GM11168 (cell line): ENCODE data around the gene BID.
"Not testable (repeated sequence)": the region's sequence is repeated elsewhere in the genome, so short reads cannot be mapped to it uniquely, and the experiment has no call there.

Source experiments
- in situ Hi-C: fragments of 300-500 bp; cut with MboI; formaldehyde crosslinking; loops from one replicate; pipeline ENCODE4 v1.12.0; 2022; ENCODE audit warnings: low sequenced_read_pairs; ENCODE audit not compliant: unreplicated experiment

BID gene

DNA sequence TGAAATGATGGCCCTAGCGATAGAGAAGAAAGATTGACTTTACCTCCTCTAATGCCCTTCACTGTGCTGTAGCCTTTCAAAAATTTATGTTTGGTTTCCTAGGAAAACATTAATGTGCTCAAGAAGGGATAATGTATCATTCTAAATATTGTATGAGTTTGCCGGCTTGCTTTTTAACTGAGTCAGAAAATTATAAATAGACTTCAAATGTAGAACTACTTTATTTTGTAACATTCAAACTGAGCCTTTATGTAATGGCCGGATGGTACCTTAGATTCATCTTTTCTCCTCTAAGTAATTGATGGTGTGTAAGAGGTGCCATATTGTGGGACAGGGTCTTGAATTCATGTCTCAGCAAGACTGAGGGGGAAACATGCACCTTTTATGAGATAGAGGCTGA is 57.7 kb downstream of the BID start:
- in situ Hi-C loops, result no loop called here

DNA sequence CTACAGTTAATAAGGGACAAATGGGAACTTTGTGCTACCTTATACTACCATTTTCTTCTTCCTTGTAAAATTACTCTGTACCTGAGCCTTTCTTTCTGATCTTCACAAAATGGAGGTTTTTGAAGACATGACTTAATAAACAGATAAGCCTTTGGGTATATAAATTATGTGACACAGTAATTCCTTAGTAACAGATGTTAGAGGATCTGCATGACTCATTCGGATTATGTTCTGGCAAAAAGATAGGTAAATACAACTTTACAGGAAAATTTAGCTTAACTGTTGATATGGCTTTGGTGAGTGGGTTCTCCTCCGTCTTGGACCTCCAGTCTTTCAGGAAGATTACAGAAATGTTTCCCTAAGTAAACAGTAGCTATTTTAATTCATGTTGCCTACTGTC is 61.8 kb downstream of the BID start:
- in situ Hi-C loops, result no loop called here

DNA sequence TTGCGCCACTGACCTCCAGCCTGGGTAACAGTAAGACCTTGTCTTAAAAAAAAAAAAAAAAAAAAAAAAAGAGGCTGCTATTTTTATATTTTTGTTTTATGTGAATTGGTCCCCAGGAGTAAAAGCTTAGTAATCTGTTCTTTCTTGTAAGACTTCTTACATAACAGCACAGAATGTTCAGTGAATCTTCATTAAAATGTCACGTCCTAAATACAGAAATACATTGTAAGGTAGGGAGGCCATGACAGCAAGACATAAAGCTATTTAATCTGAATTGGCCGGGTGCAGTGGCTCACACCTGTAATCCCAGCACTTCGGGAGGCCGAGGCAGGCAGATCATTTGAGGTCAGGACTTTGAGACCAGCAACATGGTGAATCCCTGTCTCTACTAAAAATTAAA is 64.2 kb downstream of the BID start:
- in situ Hi-C loops, result no loop called here

DNA sequence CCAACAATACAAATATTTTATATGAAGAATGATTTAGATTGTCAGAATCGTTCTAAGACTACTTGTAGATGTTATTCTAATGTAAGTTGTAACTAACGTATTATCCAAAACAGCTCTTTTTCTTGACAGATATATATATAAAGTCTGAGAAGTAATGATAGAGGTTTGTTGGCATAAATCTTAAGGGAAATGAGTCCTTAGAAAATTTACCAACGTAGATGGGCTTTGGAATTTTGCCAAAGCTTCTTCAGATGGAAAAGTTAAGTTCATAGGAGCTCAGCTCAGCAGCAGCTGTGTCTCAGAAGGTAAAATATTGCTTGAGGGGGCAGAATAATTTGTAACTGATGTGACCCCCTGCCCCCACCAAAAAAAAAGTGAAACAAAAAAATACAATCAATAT is 66.7 kb downstream of the BID start:
- in situ Hi-C loops, result no loop called here

DNA sequence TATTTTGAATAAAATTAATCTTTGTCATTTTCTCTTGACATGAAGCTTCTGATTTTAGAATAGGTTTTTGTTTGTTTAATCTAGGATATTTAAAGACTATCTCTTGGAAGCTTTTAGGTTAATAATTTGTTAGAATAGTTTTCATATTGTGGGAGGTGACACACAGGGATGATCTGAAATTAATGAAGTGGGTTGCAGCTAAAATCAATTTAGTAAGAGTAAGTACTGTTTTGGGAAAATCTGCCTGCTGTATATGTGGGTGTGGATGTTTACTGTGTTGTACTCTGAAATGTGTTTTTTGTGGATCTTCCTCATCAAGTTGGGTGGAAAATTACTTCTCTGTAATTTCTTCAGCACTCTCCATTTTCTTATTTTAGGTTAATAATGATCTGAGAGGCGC is 67.3 kb downstream of the BID start:
- in situ Hi-C loops, result no loop called here

DNA sequence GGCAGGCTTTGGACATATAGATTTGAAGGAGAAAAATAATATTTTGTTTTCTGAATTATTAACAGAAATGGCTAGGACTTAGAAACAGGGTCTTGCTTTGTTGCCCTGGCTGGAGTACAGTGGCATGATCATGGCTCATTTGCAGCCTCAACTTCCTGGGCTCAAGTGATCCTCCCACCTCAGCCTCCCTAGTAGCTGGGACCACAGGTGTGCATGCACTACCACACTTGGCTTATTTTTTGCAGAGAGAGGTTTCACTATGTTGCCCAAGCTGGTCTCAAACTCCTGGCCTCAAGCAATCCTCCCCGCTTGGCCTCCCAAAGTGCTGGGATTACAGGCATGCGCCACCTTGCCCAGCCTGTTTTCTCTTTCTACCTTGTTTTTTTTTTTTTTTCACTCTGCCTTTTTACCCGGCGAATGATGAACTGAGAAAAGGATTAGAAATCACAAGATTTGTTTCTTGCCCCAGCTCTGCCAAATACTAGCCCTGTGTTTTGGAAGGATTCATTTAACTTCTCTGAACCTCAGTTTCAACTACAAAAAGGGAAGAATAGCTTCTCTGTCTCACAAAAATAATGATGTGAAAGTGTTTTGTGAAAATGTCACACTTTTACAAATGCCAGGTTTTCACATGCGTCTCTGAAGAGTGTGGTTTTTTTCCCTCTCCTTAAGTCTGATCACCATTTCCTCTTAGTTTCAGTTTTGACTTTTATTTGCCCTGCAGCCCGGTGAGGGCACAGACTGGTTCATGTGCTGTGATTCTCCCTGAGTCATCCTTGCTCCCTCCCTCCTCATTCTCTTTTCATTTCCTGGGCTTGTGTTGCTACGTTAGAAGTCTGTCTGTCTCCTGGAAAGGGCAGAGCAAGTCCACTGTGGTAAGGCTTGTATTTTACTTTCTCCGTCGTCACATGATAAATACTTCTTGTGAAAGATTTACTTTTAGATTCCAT is 68.0 kb downstream of the BID start:
- in situ Hi-C loops, result no loop called here

DNA sequence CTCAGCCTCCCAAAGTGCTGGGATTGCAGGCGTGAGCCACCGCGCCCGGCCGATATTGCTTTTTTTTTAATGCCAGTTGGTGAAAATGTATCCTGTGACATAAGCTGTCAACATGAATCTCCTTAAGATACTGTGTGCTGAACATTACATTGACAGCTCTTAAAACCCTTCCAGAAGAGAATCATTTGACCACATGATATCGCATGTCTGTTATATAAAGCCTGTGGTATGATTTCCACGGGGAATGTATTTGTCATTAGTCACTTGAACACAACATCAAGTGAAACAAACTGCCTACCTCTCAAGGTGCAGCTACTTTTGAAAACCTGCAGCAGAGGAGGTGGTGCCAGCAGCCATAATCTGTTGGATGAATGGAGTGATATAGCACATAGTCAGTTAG is 68.7 kb downstream of the BID start:
- in situ Hi-C loops, result no loop called here

DNA sequence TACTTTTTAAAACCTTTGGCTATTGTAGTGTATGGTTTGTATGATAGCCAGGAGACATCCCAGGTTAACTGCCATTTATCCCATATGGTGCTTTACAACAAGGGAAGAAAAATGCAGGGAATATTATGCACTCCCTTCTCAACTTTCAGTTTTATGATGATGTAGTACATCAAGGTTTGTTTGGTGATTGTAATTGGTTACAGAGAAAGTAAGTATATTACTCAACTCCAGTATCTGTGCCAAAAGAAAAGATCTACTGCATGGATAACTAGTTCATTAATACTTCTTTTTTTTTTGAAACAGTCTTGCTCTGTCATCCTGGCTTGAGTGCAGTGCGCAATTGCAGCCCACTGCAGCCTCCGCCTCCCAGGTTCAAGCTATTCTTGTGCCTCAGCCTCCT is 70.5 kb downstream of the BID start:
- in situ Hi-C loops, result no loop called here

DNA sequence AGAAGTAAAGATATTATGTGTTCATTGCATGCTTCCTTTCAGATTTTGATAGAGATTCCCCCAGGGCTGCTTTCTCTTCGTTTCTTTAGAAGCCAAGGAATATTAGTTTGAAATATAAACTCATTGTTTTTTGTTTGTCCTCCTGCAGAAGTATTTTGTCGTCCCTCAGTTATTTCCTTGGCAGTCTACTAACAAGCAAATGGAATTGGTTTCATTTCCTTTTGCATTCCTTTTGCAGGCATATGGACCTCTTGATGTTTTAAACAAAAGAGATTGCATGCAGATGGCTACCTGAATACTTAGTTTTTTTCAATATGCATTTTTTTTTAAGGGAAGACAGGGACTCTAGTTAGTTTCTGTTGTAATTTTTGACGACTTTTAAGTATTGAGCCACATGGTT is 73.5 kb downstream of the BID start:
- in situ Hi-C loops, result no loop called here

DNA sequence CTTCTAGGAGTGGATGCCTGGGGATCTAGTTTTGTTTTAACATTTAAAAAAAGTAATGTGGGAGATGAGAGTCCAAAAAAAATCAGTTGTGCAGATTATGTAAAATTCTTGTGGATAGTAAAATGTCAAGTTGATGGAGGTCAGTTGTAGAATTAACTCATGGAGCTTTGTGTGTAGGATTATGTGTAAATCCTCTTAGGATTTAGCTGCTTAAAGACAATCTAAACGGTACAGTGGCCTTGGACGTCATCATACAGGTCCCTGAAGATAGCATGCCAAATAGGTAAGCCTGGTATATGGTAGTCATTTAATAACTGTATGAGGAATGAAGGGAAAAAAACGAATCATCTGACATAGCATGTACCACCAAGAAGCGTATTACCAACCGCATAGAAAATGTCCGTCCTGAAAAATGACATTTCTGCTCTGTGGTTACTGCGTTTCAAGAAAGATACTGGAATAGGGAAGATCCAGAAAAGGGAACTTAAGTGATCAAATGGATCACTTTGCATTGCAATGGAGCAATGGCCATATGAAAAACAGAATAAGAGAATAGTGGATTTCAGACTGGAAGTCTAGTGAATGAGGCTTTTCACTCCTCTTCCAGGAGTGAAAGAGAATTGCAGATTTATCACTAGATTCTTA is 74.5 kb downstream of the BID start:
- in situ Hi-C loops, result no loop called here

DNA sequence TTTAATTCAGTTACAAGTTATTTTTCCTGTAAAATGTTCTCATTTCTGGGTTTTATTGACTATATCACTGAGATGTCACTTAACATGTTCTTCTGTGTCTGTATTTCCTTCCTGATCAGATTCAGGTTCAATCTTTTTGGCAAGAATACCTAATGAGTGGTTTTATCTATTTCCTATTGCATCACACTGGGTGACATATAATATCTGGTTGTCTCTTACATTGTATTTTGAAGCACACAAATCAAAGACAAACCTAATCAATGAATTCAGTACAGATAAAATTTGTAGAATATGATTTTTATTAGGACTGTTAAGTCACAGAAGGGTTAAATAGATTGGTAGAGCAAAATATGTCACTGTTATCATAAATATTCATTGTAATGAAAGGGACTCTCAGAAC is 75.3 kb downstream of the BID start:
- in situ Hi-C loops, result no loop called here

DNA sequence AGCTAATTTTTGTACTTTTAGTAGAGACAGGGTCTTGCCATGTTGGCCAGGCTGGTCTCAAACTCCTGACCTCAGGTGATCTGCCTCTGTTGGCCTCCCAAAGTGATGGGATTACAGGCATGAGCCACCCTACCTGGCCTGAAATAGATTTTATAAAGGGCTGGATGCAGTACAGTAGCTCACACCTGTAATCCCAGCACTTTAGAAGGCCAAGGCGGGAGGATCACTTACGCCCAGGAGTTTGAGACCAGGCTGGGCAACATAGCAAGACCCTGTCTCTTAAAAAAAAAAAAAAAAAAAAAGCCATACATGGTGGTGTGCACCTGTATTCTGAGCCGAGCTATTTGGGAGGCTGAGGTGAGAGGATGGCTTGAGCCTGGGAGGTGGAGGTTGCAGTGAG is 76.0 kb downstream of the BID start:
- in situ Hi-C loops, result not testable (repeated sequence)

DNA sequence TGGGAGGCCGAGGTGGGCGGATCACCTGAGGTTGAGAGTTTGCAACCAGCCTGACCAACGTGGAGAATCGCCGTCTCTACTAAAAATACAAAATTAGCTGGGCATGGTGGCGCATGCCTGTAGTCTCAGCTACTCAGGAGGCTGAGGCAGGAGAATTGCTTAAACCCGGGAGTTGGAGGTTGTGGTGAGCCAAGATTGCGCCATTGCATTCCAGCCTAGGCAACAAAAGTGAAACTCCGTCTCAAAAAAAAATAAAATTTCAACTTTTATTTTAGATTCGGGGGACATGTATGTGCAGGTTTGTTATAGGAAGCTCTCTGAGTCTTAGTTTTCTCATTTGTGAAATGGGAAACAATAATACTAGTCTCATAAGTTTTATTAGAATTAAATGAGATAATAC is 77.1 kb downstream of the BID start:
- in situ Hi-C loops, result not testable (repeated sequence)

DNA sequence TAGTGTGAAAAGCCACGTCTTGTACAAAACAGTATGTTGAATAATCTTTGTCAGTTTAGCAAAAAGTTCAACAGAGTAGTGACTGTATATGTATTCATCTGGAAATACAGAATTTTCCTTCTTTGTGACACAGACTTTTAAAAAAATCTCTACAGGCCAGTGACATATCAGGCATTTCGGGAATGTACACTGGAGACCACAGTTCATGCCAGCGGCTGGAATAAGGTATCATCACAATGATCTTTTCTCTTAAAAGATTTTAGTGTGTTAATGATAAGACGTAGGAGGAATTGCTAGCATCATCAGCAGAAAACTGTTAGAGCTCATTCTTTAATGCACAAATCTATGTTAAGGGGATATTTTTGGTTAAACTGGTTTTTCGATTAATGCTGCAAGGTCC is 78.3 kb downstream of the BID start:
- in situ Hi-C loops, result no loop called here

DNA sequence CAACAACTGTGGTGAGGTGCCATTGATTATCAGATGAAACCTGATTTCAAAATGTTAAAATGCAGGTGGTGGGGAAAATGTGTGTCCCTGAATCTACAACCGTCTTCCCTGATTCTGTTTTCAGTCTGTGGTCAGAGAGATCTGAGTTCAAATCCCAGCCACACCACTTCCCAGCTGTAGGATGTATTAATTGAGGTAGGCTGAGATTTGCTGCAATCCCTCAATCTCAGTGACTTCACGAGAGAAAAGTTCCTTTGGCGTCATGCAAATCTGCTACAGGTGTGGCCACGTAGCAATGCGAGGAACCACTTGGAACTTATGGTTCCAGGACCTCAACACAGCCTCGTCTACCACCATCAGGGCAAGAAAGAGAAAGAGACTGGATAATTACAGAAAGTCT is 79.5 kb downstream of the BID start:
- in situ Hi-C loops, result no loop called here

DNA sequence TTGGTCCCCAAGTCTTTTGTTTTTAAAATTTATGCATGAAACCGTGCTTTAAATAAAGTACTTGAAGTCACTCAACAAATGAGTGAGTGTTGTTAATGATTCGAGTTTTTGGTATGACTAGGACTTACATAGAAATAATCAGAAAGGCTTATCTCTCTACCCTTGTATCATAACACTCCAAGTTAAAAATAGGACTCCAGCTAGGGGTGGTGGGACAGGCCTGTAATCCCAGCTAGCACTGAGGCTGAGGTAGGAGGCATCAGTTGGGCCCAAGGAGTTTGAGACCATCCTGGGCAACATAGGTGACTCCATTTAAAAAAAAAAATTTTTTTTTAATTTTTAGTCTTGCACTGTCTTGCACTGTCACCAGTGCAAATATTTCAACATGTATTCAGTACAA is 80.1 kb downstream of the BID start:
- in situ Hi-C loops, result no loop called here

DNA sequence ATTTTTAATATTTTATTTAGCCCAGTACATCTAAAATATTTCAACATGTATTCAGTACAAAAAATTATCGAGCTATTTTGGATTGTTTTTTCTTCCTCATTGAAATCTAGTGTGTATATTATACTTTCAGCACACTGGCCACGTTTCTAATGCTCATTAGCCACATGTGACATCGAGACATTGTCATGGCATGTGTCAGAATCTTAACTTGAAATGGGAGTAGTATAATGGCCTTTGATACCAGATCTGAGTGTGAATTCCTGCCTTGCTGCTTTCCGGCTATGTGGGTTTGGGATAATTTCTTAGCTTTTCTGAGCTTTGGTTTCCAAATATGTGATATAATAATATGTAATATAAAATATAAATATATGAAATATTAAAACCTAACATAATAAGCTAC is 81.4 kb downstream of the BID start:
- in situ Hi-C loops, result no loop called here

DNA sequence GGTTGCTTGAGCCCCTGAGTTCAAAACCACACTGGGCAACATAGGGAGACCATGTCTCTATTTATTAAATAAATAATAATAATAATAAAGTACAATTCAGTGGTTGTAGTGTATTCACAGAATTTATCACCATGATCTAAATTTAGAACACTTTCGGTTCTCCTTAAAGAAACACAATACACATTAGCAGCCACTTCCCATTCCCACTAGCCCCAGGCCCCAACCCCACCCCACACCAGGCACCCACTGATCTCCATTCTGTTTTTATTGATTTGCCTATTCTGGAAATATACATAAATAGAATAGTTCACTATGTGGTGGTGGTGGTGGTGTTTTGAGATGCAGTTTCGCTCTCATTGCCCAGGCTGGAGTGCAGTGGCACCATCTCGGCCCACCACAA is 90.0 kb downstream of the BID start:
- in situ Hi-C loops, result no loop called here
